Measurements from ENCODE around the gene SNUPN.

The SNUPN gene

GRCh38 chr15:75654201-75654907 is 28.8 kb upstream of the SNUPN start:
- no peak for DNase-seq

DNA sequence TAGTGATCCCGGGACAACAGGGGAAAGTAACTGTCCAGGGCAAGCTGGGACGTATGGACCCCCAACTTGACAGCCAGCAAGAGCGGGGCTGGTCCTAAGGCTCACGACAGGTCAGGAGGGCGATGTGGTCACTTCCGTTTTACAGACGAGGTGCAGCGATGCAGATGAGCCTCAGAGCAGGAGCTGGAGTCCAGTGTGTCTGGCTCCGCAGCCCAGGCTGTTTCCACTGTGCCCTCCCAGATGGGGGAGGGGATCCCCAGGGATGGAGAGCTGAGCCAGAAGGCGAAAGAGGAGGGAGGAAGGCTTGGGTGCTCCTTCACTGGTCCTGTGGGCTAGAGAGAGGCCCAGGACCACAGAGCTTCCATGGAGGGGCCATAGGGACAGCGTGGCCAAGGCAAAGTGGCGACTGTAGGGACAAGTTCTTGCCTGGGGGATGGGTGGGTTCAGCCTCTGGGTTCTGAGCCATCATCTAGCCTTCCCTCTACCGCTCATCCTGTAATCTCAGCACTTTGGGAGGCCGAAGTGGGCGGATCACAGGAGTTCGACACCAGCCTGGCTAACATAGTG is 27.9 kb upstream of the SNUPN start:
- DNase-seq: no peak

DNA sequence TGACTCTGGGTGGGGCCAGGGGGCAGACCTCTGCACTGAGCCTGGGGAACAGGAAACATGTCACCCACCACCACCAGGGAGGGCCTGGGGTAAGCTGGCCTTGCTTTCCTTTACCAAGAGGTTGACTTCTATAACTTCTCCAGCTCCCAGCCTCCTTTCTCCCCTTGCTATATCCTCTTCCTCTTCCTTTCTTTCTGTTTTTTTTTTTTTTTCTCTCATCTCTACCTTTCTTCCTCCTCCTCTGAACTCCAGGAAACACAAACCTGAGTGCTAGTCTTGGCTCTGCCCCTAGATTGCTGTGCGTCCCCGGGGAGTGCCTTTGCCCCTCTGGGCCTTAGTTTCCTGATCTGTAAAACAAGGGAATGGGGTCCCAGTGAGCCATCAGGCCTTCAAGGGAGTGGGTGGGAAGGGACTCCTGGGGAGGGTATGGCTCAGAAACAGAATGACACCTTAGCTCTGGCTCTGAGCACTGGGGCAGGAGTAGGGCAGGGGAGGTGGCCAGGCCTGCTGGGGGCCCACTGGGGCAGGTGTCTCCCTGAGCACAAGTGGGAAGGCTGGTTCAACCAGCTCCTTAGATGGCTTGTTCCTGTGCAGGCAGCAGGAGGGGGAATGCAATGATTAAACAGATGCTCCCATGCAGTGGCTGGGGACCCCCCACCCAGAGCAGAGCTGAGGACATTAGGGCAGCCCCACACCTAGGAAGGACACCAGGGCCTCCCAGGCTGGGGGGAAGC is 26.5 kb upstream of the SNUPN start:
- no peak for DNase-seq

DNA sequence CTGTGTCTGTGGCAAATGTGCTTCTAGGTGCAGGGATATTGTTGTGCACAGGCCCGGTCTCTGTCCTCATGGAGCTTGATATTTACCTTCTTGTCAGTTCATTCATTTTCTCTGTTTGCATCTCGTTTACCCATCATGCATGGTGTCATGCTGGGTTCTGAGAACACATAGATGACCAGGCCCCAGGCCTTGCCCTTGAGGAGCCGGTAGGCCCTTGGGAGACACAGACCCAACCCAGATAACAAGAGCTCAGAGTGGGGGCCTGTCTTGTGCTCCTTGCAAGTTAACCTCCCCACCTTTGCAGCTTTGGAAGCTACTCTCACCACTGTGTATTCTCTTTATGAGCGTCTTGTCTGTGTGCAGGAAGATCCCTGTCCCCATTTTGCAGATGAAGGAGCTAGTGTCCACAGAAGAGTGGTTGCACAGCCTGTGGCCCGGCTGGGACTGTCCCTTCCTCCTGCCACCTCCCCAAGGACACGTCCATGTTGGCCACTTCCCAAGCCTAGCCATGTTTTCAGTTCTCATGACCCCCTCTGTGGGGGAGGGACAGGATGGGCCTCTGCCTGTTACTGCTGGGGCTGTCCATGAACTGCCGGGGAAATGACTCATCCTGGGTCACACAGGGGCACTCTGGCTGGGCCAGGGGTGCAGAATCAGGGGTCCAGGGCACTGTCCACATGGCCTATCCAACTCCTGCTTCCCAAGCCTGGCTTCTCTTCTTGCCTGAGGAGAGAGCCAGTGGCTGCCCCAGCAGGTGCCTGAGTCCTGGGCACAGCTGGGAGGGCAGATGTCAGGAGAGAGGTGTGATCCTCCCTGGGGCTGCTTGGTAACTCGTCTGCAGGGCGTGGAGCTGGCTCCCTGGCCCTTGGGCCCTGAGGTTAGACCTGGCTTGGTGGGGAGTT is 25.6 kb upstream of the SNUPN start:
- DNase-seq: no peak

- no peak for DNase-seq
Measured at GRCh38 chr15:75649848-75650247, 24.3 kb upstream of the SNUPN start.

DNA sequence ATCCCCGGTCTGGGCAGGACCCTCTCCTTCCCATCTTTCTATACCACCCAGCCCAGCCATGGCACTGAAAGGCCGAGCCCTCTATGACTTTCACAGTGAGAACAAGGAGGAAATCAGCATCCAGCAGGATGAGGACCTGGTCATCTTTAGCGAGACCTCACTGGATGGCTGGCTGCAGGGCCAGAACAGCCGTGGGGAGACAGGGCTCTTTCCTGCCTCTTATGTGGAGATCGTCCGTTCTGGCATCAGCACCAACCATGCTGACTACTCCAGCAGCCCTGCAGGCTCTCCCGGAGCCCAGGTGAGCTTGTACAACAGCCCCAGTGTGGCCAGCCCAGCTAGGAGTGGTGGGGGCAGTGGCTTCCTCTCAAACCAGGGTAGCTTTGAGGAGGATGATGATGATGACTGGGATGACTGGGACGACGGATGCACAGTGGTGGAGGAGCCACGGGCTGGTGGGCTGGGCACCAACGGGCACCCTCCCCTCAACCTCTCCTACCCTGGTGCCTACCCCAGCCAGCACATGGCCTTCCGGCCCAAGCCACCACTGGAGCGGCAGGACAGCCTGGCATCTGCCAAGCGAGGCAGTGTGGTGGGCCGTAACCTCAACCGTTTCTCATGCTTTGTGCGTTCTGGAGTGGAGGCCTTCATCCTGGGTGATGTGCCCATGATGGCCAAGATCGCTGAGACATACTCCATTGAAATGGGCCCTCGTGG is 23.7 kb upstream of the SNUPN start:
- DNase-seq: no peak

- peak in 9 of 14 donors; percentile 51 to 70 (median 57) for DNase-seq
Measured at GRCh38 chr15:75648156-75649000, 22.9 kb upstream of the SNUPN start.

DNA sequence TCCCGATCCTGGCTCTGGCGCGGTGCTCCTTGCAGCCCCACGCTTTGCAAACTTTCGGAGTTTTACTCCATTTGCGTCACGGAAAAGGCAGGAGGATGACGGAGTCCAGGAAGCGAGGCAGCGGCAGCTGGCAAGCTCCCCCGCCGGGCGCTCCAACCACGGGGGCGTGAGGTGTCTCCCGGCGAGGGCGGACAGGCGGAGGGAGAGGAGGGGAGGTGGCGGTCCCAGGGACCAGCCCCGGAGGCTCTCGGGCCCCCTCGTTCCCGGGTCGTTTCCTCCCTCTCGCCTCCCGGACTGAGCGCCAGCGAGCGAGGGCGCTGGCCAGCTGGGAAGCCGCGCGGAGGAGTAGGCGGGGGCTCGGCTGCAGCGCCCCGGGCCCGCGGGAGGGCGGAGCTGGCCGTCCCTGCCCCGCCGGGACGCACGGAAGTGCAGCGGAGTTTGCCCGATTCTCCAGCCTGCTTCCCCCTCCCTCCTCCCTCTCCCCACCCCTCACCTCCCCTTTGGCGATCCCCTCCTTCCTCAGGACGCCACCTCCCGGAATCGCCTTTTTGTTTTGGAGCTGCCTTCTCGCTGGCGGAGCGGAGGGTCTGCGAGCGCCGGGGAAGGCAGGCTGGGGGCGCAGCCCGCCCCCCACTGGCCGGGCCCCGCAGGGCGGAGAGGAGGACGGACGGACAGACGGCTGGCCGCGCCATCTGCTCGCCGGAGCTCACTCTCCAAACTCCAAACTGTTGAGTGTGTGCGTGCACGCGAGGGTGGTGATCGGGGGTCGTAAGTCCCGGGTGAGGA is 22.0 kb upstream of the SNUPN start, which contains the start of gene SNX33:
Gene SNX33, plus strand, starts transcription at position 543 of the 786 bp plus-strand sequence. CDS start 1,191 bp downstream, outside the sequence.
- DNase-seq: peak in 11 of 14 donors; percentile 30 to 82 (median 59)

GRCh38 chr15:75646944-75647364 is 21.4 kb upstream of the SNUPN start:
- DNase-seq: peak in 1 of 14 donors; percentile 39

DNA sequence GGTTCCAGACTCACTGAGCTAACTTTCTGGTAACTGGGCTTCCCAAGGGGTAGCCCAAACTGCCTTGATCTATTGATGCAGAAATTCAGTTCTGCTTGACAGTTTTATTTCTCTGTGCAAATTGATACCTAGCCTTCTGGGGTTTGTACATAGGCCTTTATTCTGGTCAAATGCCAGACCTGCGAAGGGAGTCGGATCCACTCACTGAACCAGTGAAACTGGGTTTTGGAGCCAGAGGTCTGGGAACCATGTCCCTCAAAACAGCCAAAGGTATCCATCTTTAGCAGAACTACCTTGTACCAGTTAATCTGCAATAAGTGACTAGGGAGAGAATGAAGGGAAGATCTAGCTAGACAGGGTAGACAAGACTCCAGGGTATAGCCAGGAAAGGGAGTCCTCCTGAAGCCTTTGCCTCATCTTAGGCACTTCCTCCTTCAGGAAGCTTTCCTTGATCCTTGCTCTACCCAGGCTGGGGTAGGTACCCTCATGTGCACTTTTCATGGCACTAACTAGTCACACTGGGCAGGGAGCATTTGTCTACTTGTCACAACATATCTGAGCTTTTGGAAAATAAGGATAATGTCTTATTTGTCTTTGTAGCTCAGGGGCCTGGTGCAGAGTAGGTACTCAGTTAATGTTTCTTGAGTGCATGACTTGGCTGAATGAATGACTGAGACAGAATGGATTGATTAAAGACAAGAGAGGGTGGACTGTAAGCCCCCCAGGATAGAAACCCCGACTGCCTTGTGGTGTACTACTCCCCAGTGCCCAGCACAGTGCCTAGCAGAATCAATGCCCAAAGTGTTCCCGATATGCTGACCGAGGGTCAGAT is 20.8 kb upstream of the SNUPN start:
- no peak for DNase-seq

GRCh38 chr15:75644376-75644775 is 18.9 kb upstream of the SNUPN start:
- no peak for DNase-seq

DNA sequence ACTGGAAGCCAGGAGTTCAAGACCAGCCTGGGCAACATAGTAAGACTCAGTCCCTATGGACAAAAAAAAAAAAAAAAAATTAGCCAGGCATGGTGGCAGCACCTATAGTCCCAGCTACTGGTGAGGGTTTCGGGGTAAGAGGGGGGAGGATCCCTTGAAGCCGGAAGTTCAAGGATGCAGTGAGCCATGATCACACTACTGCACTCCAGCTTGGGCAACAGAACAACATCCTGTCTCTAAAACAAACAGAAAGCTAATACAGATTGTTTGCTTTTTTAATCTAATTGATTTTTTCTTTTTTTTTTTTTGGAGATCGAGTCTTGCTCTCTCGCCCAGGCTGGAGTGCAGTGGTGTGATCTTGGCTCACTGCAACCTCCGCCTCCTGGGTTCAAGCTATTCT is 16.1 kb upstream of the SNUPN start:
- no peak for DNase-seq

- no peak for DNase-seq
Measured at GRCh38 chr15:75641179-75641503, 15.6 kb upstream of the SNUPN start.

DNA sequence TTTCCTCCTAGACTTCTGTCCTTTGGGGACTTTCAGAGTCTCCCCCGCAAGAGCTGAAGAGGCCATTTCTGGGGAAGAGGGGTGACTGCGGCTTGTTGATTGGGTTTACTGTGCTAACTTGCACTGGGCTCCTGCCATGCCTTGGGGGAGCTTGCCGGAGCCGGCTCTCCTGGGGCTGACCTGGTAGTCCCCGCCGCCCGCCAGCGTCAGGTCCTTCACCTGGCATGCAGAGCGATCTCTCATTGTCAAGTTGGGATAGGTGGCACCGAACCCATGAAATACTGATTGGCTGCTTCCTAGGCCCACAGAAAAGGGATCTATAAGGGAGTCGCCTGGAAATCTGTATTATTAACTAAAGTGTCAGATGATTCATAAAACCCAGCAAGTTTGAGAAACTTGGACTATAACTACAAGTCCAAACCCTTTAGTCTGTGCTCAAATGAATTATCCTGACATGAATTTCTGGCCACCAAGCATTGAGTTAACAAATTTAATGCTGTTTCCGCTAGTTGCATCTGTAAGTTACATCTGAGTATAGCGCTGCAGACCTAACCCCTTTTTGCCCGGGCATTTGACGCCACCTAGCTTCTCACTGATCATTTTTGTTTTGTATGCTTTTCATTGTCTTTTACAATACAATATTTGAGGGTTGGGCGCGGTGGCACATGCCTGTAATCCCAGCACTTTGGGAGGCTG is 15.1 kb upstream of the SNUPN start:
- DNase-seq: no peak

DNA sequence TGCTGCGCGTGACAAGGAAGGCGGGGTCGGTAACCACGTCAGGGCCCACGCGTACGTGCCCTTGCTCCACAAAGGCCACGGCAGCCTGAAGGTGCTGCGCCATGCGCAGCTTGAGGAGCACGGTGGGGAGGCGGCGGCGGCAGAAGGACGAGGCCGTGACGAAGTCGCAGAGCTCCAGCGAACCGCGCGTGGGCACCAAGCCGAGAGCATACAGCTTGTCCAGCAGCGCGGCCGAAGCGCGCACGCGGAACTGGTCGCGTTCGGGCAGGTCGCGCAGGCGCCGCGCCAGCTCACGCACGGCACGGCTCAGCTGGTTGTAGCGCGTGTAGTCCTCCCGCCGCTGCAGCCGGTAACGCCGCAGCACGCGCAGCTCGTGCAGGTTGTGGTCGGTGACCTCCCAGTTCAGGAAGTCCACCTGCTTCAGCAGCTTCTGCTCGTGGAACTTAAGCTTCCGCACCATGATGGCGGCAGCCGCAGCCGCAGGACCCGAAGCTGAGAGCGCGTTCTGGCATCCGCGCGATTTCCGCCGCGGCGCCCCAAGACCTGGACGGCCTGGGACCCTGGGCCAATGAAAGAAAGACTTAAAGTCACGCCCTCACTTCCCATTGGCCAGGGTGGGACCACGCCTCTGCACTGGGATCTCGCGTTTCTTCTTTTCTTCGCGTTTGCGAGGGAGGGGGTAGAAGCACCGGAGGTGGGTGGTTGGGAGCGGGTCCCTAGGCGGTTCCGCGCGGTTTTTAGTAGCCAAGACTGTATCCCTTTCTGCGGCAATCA is 14.4 kb upstream of the SNUPN start, which contains the start of gene IMP3:
Gene IMP3, minus strand, starts transcription at position 516 of the 774 bp plus-strand sequence. Its CDS starts 56 bp downstream, at position 460.
- DNase-seq: peak; percentile 62 to 98 (median 93)

DNA sequence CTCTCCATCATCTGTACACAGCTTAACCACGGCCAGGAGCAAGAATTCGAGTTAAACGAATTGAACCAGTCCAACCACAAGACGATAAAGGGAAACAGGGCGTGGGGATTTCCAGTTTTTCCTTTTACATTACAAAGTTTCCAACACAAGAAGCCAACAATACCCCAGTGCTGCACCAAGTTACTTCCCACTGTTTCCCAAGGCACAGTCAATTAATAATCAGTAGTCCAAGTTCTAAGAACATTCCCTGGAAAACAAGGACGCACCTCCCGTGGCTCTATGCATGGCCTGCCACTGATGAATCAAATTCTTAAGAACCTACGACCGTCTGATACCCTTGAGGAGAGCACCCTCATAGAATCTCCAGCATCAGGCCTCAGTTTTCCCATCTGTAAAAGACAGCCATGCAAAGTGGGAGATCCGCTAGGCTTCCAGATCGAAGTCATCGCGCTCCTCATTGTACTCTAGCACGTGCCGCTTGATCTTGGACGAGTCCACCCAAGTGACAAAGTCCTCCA is 13.7 kb upstream of the SNUPN start:
- no peak for DNase-seq

Measured in C1 segment of cervical spinal cord (tissue), 14 donors.